NCI-H1105 (cell line): ENCODE results near the gene CPNE1.
"Not testable (repeated sequence)": the region's sequence is repeated elsewhere in the genome, so short reads cannot be mapped to it uniquely, and the experiment has no call there.

ENCODE experiments used
- DNase-seq: peaks from one replicate; lab custom pipeline; 2025; lab: John Stamatoyannopoulos, UW

Gene CPNE1

DNA sequence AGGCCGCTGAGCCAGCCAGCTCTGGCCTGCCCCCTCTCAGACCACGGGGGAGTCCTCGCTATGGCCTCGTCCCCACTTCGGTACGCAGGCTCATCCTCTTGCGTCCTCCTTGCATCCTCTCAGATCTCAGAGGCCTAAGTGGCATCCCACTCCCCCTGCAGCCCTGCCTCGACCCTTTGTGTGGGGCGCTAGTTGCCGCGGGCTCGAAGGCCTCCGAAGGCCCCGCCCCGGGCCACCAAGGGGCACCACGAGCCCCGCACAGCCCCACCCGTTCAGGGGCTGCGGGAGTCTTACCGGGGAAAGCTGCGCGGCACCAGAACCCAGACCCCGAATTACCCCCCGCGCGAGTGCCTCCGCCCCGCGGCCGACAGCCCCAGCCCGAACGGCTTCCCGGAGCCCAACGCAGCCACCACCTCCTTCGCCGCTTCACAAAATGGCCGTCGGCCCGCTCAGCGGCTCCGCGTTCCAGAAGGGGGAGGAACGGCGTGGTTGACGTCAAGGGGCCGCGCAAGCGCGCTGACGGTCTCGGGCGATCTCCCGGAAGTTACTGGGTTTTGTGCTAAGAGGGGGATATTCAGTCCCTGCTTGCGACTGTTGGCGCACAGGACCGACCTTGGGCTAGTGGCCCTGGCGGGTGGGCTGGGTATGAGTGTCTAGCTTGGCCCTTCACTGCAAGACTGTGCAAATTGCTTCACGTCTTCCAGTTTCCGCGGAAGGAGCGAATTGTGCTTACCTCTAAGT lies at the start of gene CPNE1, which contains the start of gene RBM12:
CPNE1 (minus strand) TSS at position 435 of the 741 bp plus-strand sequence. CDS start 31,977 bp downstream, outside the sequence.
RBM12 (minus strand) TSS at position 435 of the 741 bp plus-strand sequence. CDS start 9,578 bp downstream, outside the sequence.
- peak; percentile 91 for DNase-seq

DNA sequence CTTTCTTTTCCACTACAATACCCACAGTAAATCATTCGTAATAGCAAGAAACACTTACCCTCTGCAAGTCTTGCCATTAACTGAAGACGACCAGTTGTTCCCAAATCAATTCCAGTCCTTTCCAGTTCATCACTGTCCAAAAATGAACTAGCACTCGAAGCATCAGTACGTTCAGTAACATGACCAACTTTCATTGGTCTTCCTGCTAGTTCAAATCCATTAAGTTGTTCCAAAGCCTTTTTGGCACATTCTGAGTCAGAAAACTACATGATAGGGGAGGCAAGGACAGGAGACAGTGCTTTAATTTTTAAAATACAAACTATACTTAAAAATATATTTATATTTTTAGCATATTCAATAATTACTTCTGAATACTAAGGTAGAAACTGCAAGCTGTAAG lies 49.4 kb upstream of the CPNE1 start:
- no peak for DNase-seq

DNA sequence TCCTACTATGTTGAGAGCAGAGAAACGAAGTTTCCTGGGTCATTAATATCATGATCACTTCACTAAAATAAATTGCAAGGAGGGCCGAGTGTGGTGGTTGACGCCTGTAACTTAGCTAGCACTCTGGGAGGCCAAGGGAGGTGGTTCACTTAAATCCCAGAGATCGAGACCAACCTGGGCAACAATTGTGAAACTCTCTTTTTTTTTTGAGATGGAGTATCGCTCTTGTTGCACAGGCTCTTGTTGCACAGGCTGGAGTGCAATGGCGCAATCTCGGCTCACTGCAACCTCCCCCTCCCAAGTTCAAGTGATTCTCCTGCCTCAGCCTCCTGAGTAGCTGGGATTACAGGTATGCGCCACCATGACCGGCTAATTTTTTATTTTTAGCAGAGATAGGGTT lies 48.4 kb upstream of the CPNE1 start:
- DNase-seq, result not testable (repeated sequence)

DNA sequence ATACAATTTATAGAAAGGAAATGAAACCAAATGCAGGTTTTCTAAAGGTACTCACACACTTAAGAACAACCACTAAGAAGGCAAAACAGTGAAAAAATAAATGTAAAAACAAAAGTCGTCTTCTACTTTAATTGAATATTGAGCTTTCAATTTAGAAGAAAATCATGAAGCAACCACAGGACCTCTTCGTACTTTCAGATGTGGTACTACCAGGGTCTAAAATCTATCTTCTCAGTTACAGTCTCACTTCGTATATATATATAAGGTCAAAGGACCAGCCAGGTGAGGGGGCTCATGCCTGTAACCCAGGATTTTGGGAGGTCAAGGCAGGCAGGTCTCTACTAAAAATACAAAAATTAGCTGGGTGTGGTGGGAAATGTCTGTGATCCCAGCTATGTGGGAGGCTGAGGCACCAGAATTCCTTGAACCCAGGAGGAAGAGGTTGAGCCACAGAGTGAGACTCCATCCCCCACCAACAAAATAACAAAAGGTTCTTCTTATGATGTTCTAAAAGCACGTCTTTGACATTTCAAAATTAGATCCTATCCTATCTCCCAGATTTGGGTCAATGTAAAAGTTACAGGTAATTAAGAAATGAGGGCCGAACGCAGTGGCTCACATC lies 47.0 kb upstream of the CPNE1 start:
- no peak for DNase-seq

DNA sequence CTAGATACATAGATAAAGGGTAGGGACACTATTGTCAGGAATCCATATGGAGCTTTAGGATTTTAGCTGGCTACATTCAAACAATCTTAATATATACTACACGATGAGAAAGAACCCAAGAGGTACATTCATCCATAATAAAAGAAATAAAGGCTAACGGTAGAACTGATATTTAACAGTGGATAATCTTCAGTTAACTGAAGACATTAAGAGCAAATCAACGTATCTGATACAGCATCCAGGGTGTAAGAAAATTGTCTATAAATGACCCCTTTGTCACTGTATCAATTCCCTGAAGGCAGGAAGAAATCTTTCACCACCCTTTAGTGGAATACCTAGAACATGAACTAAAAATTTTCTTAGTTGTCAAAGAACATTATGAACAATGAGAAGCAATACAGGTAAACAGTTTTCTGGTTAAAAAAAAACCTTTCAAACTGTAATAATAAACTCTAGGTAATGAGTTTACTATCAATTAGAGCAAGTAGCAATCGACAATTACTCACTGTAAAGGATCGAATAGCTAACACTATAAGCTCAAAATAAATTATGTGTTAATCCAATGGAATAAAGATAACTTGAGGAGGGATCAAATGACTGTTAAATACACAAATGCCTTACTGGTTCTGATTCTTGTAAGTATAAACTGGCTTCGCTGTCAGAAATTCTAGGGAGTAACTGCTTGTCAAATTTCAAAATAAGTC lies 46.3 kb upstream of the CPNE1 start:
- DNase-seq, result no peak

DNA sequence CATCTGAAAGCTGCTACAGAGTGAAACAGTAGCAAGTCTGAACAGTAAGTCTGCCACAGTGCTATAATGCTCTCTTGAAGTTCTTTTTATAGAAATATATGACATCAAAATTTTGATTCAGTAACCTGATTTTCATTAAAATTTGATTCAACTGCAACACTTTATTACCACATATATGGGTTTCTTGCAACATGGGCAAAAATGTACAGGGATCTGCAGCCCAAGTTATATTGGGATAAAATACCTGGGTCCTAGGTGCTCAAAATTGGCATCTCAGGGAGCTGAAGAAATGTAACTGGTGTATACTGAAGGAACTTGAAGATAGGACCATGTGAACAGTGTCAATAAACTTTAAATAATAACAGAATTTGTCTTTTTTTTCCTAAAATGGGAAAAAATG lies 45.3 kb upstream of the CPNE1 start:
- no peak for DNase-seq

DNA sequence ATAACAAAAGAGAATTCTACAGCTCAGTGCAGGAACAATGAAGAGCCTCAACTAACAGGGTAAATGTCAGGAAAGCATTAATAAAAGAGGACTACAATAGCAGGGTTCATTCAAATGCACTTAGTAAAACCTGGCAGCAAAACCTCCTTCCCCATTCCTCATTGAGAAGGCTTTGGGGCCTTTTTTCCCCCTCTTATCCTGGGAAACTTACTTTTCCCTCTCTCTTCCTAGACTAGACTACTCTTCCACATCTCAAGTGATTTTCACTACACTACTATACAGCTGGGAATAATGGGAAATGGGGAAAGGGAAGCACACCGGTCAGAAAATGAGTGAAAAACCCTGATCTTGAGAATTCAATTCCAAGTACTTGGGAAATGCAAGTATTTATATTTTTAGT lies 44.6 kb upstream of the CPNE1 start:
- DNase-seq, result no peak

DNA sequence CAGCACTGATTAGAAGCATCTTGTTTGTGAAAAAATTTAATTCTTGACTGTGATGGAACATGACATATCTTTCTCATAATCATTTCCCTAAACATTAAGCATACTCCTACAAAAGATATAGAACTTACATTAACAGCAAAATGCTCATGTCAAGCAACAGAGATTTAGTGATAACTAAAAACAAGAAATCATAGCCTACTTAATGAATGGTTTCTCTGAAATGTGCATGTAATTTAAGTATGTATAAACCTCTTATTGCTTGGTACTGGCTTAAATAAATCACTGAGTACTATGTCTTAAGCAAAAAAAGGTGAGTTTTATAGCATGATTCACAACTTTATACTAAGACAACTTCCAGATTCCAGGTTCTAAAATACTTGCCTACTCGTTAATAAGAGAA lies 43.8 kb upstream of the CPNE1 start:
- DNase-seq, result no peak

DNA sequence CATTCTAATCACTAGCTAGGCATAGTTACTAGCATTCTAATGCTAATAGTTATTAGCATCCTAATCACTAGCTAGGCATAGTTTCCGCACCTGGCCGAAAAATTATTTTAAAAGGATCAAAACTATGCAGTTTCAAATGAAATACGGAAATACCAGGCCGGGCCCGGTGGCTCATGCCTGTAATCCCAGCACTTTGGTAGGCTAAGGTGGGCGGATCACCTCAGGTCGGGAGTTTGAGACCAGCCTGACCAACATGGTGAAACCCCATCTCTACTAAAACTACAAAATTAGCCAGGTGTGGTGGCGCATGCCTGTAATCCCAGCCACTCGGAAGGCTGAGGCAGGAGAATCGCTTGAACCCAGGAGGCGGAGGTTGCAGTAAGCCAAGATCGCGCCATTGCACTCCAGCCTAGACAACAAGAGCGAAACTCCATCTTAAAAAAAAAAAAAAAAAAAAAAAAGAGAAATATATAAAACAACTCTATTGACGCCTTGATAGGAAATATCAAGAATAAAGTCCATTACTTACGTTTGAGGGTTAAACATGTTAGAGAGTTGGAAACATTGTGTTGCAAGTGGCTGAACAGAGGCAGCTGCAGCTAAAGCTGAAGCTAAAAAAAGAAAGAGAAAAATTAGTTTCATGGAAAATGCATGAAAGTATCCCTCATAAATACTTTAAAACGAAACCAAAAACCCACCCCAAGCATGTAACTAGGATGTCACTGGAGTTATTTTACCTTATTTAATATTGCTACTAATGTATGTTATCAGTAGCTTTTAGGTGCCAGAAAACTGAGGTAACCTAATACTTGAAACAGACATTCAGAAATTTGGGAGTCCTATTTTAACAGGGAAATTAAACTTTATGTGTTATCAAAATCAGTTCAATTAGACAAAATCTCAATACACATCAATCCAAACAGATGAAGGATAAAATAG lies 42.2 kb upstream of the CPNE1 start:
- not testable (repeated sequence) for DNase-seq

DNA sequence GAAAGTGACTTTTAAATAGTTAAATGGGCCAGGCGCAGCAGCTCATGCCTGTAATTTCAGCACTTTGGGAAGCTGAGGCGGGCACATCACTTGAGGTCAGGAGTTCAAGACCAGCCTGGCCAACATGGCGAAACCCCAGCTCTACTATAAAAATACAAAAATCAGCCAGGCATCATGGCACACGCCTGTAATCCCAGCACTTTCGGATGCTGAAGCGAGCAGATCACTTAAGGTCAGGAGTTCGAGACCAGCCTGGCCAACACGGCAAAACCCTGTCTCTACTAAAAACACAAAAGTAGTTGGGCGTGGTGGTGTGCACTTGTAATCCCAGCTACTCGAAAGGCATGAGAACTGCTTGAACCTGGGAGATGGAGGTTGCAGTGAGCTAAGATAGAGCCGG lies 41.2 kb upstream of the CPNE1 start:
- DNase-seq, result not testable (repeated sequence)

DNA sequence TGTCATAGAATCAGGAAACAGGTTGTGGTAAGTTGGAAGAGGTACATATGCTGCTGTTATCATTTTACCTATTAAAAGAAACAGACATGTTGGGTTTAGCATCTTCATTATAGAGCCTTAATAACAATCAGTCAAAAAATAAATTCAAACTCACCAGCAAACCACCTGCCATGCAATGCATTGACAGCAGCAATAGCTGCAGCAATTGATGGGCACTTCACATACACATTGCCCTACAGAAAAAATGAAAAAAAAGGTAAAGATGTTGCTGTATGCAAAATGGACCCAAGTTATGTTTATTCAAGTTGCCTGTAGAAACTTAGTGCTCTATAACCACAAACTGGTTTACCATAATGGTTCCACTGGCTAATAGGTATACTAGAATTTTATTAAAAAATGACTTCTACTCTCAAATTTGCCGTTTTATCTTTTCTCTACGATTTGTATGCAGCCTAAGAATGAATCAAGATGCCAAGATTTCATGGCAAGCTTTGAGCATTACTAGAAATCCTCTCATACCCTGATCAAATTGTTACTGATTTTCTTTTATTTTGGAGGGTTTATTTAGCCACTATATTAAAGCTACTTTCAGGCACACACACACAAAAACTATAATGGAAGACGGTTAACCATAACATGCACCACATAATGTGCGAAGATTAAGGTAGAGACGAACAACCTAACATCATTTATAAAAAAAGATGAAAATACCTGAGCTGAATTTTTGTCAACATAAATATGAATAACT lies 40.0 kb upstream of the CPNE1 start:
- no peak for DNase-seq

DNA sequence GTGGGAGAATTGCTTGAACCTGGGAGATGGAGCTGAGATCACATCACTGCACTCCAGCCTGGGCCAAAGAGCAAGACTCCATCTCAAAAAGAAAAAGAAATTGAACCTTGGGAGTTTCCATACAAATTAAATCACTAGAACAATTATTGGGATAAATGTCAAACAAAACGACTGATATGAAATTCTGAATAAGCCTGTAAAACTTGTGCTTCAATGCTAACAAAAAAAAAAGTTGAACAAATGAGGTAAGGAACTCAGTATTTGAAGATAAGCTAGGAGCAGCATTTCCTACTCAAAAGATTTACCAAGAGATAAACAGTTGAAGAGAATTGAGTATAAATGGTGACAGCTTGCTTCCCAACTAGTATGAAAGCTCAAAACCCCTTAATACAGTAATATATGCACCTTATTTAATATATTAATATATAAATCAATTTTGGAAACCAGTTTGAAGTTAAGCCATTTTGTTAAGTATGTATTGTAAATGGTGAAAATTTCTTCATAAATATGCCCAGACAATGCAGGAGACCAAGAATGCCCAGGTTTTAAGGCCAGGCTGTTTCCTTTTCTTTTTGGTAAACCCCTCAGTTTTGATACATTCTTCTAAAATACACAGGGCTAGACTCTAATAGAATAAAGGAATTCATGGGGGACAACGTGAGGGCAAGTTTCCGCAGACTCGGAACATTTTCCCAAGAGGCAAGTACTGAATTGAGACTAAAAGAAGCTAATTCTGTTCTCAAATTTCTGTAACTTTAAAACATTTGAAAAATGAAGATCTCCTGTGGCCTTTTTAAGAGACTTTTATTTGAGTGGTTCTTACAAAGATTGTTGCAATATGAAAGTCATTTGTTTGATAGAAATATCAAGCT lies 38.4 kb upstream of the CPNE1 start:
- no peak for DNase-seq

DNA sequence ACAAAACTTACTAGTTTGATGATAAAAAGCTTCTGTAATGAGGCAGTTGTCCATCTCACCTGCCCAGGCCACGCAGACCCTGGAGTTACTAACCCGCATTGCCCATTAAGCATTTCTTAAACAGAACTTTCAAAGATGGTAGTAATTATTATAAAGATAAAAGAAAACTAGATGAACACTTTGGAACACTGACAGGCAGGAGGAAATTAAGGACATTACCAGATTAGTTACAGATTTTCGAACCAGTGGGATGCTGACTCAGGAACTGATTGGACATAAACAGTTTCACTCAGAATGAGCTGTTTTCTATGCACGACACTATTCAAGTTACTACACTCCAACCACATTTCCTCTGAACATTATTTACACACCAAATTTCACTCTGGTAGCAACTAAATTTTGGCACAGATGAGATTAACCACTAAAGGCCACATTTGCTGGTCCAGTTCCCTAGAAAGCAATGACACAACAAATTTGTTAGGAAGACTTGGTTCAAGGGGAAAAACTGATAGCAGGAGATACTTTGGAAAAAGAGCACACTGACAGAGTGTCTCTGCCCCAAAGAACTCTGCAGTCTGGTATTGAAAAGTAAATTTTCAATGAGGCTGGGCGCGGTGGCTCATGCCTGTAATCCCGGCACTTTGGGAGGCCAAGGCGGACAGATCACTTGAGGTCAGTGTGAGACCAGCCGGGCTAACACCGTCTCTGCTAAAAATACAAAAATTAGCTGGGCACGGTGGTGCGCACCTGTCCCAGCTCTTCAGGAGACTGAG lies 37.5 kb upstream of the CPNE1 start:
- no peak for DNase-seq

DNA sequence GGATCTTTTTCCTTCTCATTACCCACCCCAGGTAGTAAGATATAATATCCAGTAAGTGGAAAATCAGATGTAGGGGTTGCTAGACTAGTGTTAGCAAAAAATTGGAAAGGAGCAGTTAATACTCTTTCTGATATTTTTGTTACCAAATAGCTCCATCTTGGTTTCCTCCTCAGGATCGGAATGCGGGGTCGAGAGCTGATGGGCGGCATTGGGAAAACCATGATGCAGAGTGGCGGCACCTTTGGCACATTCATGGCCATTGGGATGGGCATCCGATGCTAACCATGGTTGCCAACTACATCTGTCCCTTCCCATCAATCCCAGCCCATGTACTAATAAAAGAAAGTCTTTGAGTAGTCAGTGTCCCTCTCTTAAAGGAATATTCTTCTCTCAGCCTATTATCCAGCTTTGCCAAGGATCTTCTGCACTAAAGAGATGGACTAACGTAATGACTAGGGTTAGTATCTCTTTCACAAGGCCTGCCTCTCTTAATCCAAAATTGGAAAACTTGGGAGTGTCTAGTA lies 36.0 kb upstream of the CPNE1 start:
- DNase-seq, result no peak

DNA sequence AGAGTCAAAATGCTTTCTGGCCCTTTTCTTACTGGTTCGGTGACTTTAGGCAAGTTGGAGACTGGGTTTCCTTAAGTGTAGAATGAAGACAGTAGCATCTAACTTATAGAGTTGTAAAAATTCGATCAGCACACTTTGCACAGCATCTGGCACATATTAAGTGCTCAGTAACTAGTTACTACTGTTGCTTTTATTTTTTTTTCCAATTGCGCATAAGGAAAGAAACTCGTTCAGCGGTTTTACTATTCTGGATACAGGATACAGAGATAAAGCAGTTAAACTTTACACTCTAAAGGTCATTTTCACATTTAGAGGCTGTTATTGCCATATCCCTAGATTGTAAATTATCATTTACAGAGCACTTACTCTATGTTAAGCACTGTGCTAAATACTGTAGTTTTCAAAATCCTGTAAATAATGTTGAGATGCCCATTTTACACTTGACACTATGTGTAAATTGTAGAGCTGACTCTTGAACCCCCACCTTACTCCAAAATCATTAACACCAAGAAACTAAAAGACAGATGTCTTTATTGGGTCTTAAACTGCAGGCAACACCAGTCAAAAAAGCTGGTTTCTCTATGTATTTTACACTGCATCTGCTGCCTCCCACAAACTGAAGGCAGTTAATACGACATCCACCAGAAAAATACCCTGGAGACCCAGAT lies 35.4 kb upstream of the CPNE1 start:
- DNase-seq, result no peak

DNA sequence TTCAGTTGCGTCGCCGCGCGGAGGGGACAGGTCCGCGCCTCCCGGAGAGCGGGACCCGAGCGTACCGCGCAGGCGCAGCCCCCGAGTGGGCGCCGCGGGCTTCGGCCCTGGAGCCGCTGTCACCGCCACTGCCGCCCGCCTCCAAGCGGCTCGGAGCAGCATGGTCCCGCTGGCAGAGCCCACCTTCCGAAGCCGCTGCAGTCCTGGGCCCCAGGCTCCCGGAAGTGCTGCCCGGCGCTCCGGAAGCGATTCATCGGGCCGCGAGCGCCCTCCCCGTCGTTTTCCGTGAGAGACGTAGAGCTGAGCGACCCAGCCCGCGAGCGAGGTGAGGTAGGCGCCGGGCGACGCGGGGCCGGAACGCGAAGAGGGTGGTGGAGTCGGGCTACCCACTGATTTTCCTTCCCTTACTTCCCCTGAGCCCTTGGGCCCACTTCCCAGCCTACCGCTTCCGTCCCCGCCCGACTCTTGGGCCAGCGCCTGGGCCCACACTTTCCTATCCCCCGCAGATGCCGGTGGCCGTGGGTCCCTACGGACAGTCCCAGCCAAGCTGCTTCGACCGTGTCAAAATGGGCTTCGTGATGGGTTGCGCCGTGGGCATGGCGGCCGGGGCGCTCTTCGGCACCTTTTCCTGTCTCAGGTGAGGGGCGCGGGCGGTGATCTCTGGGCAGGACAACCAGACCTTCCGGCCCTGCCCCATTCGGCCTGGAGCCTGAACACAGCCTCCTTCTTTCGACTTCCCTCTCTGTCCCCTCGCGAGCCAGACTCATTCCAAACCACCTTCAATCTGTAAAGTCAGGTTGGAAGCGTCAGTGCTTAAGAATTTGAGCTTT lies 34.6 kb upstream of the CPNE1 start, which contains the start of the genes NFS1 and ROMO1:
NFS1 (minus strand) TSS at position 226 of the 830 bp plus-strand sequence; CDS start at position 162, 64 bp downstream.
ROMO1 (plus strand) TSS at position 279 of the 830 bp plus-strand sequence; CDS start at position 507, 228 bp downstream.
- DNase-seq, result peak; percentile 82
